22Rv1 (cell line): ENCODE data around the gene RHBDD1.

Experiments used
- CTCF ChIP-seq: fragments of 450-650 bp; IDR thresholded peaks from 2 replicates; pipeline ENCODE4 v1.5.1; 2017; ENCODE audit warnings: mild to moderate bottlenecking
- ZFX ChIP-seq: fragments of 450-650 bp; IDR thresholded peaks from 2 replicates; pipeline ENCODE4 v1.6.1; 2017; ENCODE audit warnings: antibody characterized with exemption, borderline replicate concordance

- TF ChIP-seq CTCF (no peak), ZFX (no peak)
These were observed 155.8 kb downstream of the RHBDD1 start for GRCh38 chr2:226991663-226992062.
